ENCODE results near the gene PRR3. TPM values are rescaled to one million over a fixed set of nuclear protein-coding genes. Genes with fewer than 3 reads are reported as not detected.
A peak's percentile ranks its signal among the peaks of the same experiment; 100 is the strongest.

Gene PRR3
- total and polyA plus RNA-seq, 9 of the 15 experiments (the other 6 are each of a cell fraction or from before 2014, with no cell fraction given) = 23.5 to 59.6 (median 28.8) TPM

GRCh38 chr6:30571075-30571761 is 14.1 kb downstream of the PRR3 start, which contains the start of gene ABCF1 (continued):
- TF ChIP-seq HSF4 (CRISPR knock-in tag; IDR thresholded peaks at IDR 0.05; ENCODE audit: borderline replicate concordance) = no peak
- no peak for TF ChIP-seq NFATC3 (IDR thresholded peaks at IDR 0.05)
- no peak for TF ChIP-seq ID3 (CRISPR knock-in tag; IDR thresholded peaks at IDR 0.05)
- no peak for TF ChIP-seq ID3 (tag; IDR thresholded peaks at IDR 0.05)
- TF ChIP-seq AFF4 (CRISPR knock-in tag; IDR thresholded peaks at IDR 0.05) = peak; percentile 96
- no peak for TF ChIP-seq BCL6 (CRISPR knock-in tag; IDR thresholded peaks at IDR 0.05)
- TF ChIP-seq RHOXF2B (CRISPR knock-in tag; conservative IDR thresholded peaks at IDR 0.05) = no peak
- 0 out of 2 replicates have a peak, but pooled peaks have one; percentile 74 for TF ChIP-seq GTF2F1 (IDR thresholded peaks at IDR 0.05; ENCODE audit: low read depth, low read length)
- peak; percentile 41; the same call in 1 of the 2 replicates for TF ChIP-seq KLF6 (CRISPR knock-in tag; IDR thresholded peaks at IDR 0.05; ENCODE audit: borderline replicate concordance)
- no peak for TF ChIP-seq KLF10 (CRISPR knock-in tag; IDR thresholded peaks at IDR 0.05)
- TF ChIP-seq NFE2 (IDR thresholded peaks at IDR 0.05; ENCODE audit: low read depth) = no peak
- no peak for TF ChIP-seq MCM7 (IDR thresholded peaks at IDR 0.05)
- peak; percentile 94 for TF ChIP-seq ELF4 (CRISPR knock-in tag; IDR thresholded peaks at IDR 0.05)
- TF ChIP-seq ZNF175 (CRISPR knock-in tag; IDR thresholded peaks at IDR 0.05; ENCODE audit: low read depth) = no peak
- 0 out of 2 replicates have a peak, but pooled peaks have one; percentile 35 for TF ChIP-seq RREB1 (CRISPR knock-in tag; IDR thresholded peaks at IDR 0.05)
- TF ChIP-seq RFX1 (IDR thresholded peaks at IDR 0.05) = no peak
- TF ChIP-seq DMBX1 (CRISPR knock-in tag; IDR thresholded peaks at IDR 0.05; ENCODE audit: borderline replicate concordance) = no peak; the same call in 1 of the 2 replicates
- no peak for TF ChIP-seq PCBP2 (IDR thresholded peaks at IDR 0.05; ENCODE audit: low read depth, low read length, poor library complexity, severe bottlenecking)
